NOMO-1 treated with dmso at 0.1 percent for 144 hours (cell line): Measurements from ENCODE around the gene GYPC.

Experiments
- DNase-seq: peaks from one replicate; lab custom pipeline; 2025; ENCODE audit not compliant: unreplicated experiment; lab: John Stamatoyannopoulos, UW

Gene GYPC

DNA sequence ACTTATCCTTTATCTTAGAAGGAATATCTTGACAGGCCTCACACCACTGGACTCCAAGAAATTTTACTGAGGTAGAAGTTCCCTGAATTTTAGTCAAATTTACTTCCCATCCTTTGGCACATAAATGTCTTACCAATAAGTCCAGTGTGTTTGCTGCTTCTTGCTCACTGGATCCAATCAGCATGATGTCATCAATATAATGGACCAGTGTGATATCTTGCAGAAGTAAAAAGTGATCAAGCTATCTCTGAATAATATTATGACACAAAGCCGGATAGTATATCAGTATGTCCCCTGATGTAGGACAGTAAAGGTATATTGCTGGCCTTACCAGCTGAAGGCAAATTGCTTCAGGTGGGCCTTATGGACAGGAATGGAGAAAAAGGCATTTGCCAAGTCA is 6.9 kb upstream of the GYPC start:
- DNase-seq, result no peak

DNA sequence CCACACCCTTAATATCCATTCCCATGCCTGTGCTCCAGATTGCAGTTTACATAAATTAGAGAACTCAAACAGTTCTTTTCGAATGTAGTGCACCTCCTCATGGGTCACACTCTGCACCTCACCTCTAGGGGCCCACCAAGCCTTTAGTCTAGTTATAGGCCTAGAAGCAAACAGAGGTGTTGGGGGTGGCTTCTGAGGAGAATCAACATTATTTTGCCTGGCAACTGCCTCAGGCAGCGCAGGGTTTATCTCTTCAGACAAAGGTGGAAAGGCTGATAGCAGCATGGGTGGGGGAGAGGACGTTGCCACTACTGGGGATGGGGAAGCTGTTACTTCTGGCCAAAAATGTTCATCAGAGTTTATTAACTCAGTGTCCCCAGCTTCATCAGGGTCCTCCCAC is 5.0 kb upstream of the GYPC start:
- DNase-seq, result no peak

DNA sequence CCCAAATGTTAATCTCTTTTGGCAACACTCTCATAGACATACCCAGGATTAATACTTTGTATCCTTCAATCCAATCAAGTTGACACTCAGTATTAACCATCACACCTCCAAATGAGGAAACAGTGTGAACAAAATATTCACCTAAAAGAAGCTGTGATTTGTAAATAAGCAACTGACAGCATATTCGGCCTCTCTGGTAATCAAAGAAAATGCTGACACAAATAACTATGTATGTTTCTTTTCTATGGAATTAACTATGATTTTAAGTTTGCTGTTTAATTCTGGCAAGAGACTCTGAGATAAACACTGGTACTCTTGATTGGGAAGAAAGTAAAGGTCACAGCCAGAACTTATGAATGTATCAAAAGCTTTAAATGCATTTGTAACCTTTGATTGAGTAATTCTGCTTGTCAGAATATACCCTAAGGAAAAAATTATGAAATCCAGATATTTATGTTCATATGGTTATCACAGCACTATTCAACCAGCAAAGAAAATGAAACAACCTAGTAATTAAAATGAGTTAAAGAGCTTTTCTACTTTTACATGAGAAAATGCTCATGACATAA is 3.6 kb upstream of the GYPC start:
- no peak for DNase-seq

DNA sequence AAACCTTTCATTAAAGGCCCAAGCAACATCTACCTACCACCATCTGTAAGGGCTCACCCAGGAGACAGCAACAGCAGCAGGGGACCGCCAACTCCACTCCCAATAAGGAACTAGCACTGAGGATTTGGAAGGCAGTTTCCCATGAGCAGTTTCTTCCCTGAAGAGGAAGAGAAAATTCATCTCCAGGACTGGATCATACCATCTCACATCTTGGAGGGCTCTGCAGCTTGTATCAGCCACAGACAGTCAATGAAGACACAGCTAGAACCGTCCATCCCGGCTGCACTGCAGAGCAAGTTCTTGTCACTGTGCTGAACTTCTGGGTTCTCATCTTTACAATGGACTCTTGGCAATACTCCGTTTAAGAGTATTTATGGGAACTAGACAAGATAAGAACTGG is 2.8 kb upstream of the GYPC start:
- no peak for DNase-seq

DNA sequence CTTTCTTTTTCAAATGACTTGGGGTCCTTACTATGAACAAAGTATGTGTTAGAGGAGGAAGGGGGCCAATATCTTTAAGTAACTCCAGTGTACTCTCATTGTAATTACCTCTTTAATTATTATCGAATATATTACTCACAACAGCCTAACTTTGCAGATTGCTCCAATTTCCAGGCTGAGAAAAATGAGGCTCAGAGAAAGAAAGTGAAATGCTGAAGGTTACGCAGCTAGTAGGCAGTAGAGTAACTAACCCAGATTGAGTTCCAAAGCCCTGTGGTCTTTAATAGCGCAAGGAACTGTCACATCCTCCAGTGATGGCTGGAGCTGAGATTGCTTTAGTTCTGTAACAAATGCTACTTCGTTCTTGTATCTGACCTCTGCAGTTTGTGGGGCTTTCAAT is 2.2 kb upstream of the GYPC start:
- no peak for DNase-seq

- no peak for DNase-seq
Observed at GRCh38 chr2:126655051-126655450, 907 bp upstream of the GYPC start.

DNA sequence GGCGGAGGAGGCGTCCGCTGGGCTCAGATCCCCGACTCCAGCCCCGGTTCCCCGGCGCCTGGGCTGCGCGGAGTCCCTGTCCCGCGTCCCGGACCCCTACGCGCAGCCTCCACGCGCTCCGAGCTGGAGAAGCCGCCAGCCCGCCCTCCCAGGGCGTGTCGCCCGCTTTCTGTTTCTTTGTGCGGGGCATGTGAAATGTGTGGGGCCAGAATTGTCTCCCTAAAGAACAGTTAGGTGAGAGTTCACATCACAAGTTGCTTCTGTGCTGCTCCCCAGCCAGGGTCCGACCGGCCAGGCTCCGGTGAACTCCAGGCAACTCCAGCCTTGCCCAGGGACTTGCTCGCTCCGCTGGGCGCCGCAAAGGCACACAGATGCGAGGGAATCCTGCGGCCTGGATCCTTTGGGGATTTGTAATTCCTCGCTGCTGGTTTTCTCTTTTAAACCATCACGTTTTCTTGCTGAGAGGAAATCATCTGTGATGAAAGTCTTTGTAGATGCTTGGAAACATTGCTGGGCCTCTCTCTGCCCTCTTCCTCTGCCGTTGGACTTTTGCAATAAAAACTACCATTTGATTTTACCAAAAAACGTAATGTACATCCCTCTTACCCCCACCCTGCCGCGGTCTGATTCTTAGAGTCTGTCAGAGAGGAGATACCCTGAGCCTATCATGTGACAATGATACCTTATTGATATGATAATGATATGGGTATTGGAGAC is 631 bp downstream of the GYPC start:
- no peak for DNase-seq

GRCh38 chr2:126657148-126657635 is 1.2 kb downstream of the GYPC start:
- DNase-seq, result no peak

DNA sequence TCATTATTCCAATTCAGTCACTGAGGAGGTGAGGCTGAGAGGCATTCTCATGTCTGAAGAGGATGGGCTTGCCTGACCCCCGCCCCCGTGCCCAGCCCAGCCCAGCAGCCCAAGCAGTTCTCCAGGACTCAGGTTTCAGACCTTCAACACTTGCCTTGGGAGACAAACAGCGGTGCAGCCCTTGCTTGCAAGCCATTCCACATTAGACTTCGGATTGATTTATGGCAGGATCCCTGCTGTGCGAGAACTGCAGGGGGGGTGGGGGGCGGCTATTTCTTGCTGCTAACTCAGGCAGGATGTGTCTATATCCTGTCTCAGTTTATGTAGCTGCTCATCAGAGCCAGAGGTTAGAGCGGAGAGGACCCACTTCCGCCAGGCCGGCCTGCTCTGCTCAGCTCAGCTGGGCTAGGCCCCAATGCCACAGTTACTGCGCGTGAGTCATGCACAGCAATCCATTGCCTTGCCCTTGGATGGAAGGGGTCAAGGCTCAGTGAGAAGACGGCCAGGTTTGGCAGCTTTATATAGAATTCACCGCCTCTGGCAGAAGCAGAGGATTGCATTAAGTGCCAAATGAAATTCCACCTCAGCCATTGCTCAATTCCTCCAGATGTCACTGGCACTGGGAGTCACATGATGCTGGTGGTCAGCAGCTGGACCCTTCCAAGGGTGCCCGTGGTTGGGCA is 1.8 kb downstream of the GYPC start:
- peak; percentile 42 for DNase-seq

DNA sequence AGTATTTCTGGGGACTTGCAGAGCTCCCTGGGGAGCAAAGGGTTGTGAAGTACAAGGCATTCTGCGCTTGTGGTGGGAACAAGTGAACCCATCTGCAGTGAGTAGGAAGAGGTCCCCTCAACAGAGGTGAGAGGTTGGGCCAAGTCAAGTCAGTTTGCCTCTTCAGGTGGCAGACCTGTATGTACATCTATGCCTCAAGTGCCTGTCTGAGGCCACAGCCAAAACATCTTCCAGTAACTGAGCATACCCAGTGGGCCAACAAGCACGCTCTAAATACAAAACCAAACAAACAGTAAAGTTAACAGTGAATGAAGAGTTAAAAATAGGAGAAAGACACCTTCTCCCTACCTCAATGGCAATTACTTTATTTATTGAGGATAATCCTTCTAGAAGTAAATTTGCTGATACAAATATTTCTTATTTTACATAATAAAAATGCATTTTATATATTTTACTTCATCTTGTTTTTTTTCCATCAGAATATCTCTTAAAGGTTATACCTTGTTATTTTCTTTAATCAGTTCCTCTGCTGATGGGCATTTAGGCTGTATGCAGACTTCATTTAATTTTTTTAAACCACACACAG is 2.5 kb downstream of the GYPC start:
- DNase-seq, result no peak

DNA sequence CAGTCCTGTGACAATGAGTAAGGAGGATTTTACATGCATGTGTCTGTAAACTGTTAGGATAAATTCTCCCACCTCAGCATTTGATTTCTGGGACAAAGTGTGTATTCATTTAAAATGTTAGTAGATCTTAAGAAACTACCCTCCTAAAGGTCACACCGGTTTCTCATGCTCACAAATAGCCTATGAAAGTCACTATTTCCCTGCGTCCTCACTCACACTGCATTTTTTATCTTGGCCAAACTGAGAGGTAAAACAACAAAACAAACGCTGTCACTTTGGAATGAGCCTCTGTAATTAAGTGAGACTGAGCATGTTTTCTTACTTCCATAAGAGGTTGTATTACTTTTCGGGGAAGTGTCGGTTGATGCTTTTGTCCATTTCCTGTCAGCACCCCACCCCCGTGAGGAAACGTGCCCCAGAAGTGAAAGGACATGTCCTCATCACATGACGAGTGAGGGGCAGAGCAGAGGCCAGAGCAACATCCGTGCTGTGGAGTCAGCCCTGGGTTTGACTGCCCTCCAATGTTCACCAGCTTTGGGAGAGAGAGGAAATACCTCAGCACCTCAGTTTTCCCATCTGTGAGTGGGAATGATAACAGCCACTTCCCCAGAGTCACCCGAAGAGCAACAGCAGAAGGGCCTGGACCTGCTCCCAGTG is 3.1 kb downstream of the GYPC start:
- peak; percentile 26 for DNase-seq

GRCh38 chr2:126659562-126660467 is 3.9 kb downstream of the GYPC start:
- DNase-seq, result no peak

- no peak for DNase-seq
Observed at GRCh38 chr2:126660971-126661370, 5.0 kb downstream of the GYPC start.

- DNase-seq, result no peak
Observed at GRCh38 chr2:126661702-126662500, 5.9 kb downstream of the GYPC start.

DNA sequence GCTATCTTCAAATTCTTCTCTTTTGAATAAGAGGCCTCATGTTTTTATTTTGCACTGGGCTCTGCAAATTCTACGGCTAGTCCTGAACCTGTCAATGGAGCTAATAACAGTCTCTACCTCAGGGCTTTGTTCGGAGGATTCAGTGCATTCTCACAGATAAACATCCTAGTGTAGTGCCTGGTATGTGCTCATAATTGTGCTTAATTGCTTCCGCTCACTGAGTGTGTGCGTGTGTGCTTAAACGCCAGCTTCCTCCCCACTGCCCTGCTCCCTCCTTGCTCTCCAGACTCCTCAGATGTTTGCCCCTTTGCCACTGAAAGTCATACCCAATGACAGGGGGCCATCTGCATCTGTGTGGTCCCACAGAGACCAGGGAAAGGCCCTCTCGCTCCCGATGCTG is 6.7 kb downstream of the GYPC start:
- peak; percentile 67 for DNase-seq

- DNase-seq, result no peak
Observed at GRCh38 chr2:126663184-126663963, 7.4 kb downstream of the GYPC start.

DNA sequence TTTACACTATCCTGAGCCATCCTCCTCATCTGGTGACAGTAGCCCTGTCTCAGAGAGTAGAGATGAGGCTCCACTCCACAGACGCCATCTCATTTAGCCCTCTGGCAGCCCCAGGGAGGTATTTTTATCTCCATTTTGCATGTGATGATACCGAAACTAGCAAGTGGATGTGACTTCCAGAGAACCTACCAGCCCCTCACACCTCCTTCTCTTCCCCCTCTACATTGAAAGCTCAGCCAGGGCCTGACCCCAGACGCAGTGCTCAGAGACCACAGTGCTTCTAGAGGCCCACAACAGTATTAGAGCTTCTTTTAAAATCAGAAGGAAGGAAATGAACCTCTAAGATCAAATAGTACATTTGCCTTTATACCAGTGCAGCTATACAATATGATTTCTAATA is 8.3 kb downstream of the GYPC start:
- no peak for DNase-seq

- DNase-seq, result no peak
Observed at GRCh38 chr2:126664639-126665038, 8.7 kb downstream of the GYPC start.

GRCh38 chr2:126665483-126665882 is 9.5 kb downstream of the GYPC start:
- no peak for DNase-seq
